K562 (cell line): Measurements from ENCODE around the gene CTAGE1. TPM values are rescaled to one million over a fixed set of nuclear protein-coding genes. Genes with fewer than 3 reads are reported as not detected.
"Not testable (repeated sequence)": the region's sequence is repeated elsewhere in the genome, so short reads cannot be mapped to it uniquely, and the experiment has no call there.

Source experiments
- ATAC-seq: fragments of 200-7000 bp; cut with Tn5 transposase; 3 replicates; pipeline ENCODE4 v1.9.1; 2020; ENCODE audit warnings: moderate library complexity
- BruUV-seq: library from RNA; stranded (reverse); fragments of 400-500 nt; replicated peaks from 2 replicates; lab custom pipeline; 2021; lab: Mats Ljungman, UMichigan
- CTCF ChIA-PET: fragments of 300-600 bp; formaldehyde crosslinking; extraction: SDS; loops from one replicate; lab custom pipeline; 2021; ENCODE audit warnings: low intra/inter-chr PET ratio; lab: Yijun Ruan, JAX
- POLR2A ChIA-PET: fragments of 300-600, 350-650 bp; sonication (Branson Sonifier 250); formaldehyde crosslinking; extraction: SDS; loops from one replicate; lab custom pipeline; 2021; ENCODE audit warnings: antibody characterized with exemption, inconsistent platforms; lab: Yijun Ruan, JAX
- DNase-seq, 4 experiments: peaks; one replicate each; pipeline versions ENCODE4 v3.0.0 to v3.0.0-alpha.2; 2011 to 2018; ENCODE audit warnings: low spot score in 3 of 4, mixed read lengths in 3 of 4; ENCODE audit errors: extremely low read depth in 1 of 4
- FAIRE-seq: peaks from 2 replicates; lab custom pipeline; 2011; peaks lifted over from hg19 to GRCh38; lab: Jason Lieb, UNC
- H2AFZ ChIP-seq: 2 replicates; pipeline ENCODE4 v1.6.0; 2011; ENCODE audit warnings: low read depth, low read length, control low read depth, inconsistent platforms
- H3K27ac ChIP-seq: fragments of 200-600 bp; 3 replicates; pipeline ENCODE4 v1.8.0; 2011; ENCODE audit warnings: low read depth, mild to moderate bottlenecking, control low read depth, inconsistent platforms, low read length, moderate library complexity, mixed read lengths; ENCODE audit errors: extremely low read depth
- H3K27me3 ChIP-seq, 2 experiments: fragments of 300-600 bp in 1 of 2; 2 replicates in 1 of 2; 3 replicates in 1 of 2; pipeline versions ENCODE4 v1.6.0 to v1.8.0; 2011; ENCODE audit warnings: inconsistent platforms in 2 of 2, low read length in 2 of 2, mild to moderate bottlenecking in 1 of 2, mixed read lengths in 1 of 2, moderate library complexity in 1 of 2; ENCODE audit not compliant: control insufficient read depth in 2 of 2, insufficient read depth in 2 of 2
- H3K36me3 ChIP-seq: fragments of 300-600 bp; 3 replicates; pipeline ENCODE4 v1.8.0; 2011; ENCODE audit warnings: mild to moderate bottlenecking, low read length, inconsistent platforms; ENCODE audit not compliant: control insufficient read depth, insufficient read depth
- H3K4me1 ChIP-seq, 2 experiments: fragments of 200-600 bp in 1 of 2; replicated peaks in 1 of 2; 2 replicates in 1 of 2; 3 replicates in 1 of 2; pipeline versions ENCODE4 v1.5.1 to v1.8.0; 2011; ENCODE audit warnings: inconsistent platforms in 2 of 2, low read length in 2 of 2, mild to moderate bottlenecking in 1 of 2, mixed read lengths in 1 of 2, moderate library complexity in 1 of 2; ENCODE audit not compliant: control insufficient read depth in 2 of 2, insufficient read depth in 2 of 2
- H3K4me2 ChIP-seq: 2 replicates; pipeline ENCODE4 v1.6.1; 2011; ENCODE audit warnings: low read length, control low read depth, inconsistent platforms, mixed read lengths; ENCODE audit not compliant: insufficient read depth
- H3K4me3 ChIP-seq: fragments of 200-600 bp; sonication (generic), shearing (Covaris generic); 2 replicates; pipeline ENCODE4 v1.5.1; 2016; ENCODE audit warnings: control low read depth, inconsistent platforms
- H3K79me2 ChIP-seq: fragments of 200-600 bp; 3 replicates; pipeline ENCODE4 v1.8.0; 2011; ENCODE audit warnings: low read length, inconsistent platforms; ENCODE audit not compliant: control insufficient read depth, insufficient read depth
- H3K9ac ChIP-seq, 2 experiments: 2 replicates each; pipeline versions ENCODE4 v1.6.0 to v1.6.1; 2011; ENCODE audit warnings: low read depth in 2 of 2, low read length in 2 of 2, control low read depth in 1 of 2, inconsistent platforms in 1 of 2, mild to moderate bottlenecking in 1 of 2, mixed read lengths in 1 of 2; ENCODE audit not compliant: insufficient read depth in 1 of 2
- H3K9me1 ChIP-seq: one replicate; pipeline ENCODE4 v1.6.0; 2011; ENCODE audit warnings: inconsistent platforms, mild to moderate bottlenecking, low read length, moderate library complexity; ENCODE audit not compliant: control insufficient read depth, insufficient read depth
- H3K9me3 ChIP-seq: replicated peaks from 2 replicates; pipeline ENCODE4 v1.5.1; 2011; ENCODE audit warnings: low read depth, low read length, inconsistent platforms; ENCODE audit not compliant: control insufficient read depth, insufficient read depth
- H4K20me1 ChIP-seq: replicated peaks from 2 replicates; pipeline ENCODE4 v1.6.1; 2011; ENCODE audit warnings: low read length, inconsistent platforms, mixed read lengths; ENCODE audit not compliant: control insufficient read depth, insufficient read depth
- CREM ChIP-seq: IDR thresholded peaks from 2 replicates; pipeline ENCODE4 v1.6.1; 2014; ENCODE audit warnings: antibody characterized with exemption, low read depth
- CTBP1 ChIP-seq: fragments of 450-650 bp; IDR thresholded peaks from 2 replicates; pipeline ENCODE4 v1.6.1; 2016; ENCODE audit warnings: borderline replicate concordance
- FUS ChIP-seq: fragments of 200-400 bp; formaldehyde crosslinking; optimal IDR thresholded peaks from 2 replicates; pipeline ENCODE3; 2017; ENCODE audit warnings: low read depth, low read length
- GABPB2 ChIP-seq: fragments of 250-450 bp; sonication (Bioruptor Pico); conservative IDR thresholded peaks from 2 replicates; pipeline ENCODE4 v1.5.1; 2021; ENCODE audit warnings: mild to moderate bottlenecking
- NFXL1 ChIP-seq: fragments of 450-650 bp; formaldehyde crosslinking; IDR thresholded peaks from 2 replicates; pipeline ENCODE4 v1.4.0; 2021; ENCODE audit warnings: mild to moderate bottlenecking
- NR0B1 ChIP-seq: fragments of 450-650 bp; IDR thresholded peaks from one replicate; pipeline ENCODE4 v1.6.1; 2018; ENCODE audit warnings: mild to moderate bottlenecking, moderate library complexity; ENCODE audit not compliant: partially characterized antibody
- RBM25 ChIP-seq: fragments of 200-400 bp; formaldehyde crosslinking; IDR thresholded peaks from 2 replicates; pipeline ENCODE4 v1.6.1; 2018; ENCODE audit warnings: low read length, low read depth, moderate library complexity; ENCODE audit not compliant: severe bottlenecking
- ZBTB11 ChIP-seq, 3 experiments: fragments of 200-800 bp in 1 of 3; fragments of 250-450 bp in 1 of 3; fragments of 450-650 bp in 1 of 3; sonication (Bioruptor Pico) in 1 of 3; sonication (Bioruptor generic) in 1 of 3; formaldehyde crosslinking in 1 of 3; IDR thresholded peaks; 2 replicates each; pipeline versions ENCODE4 v1.6.1 to v1.8.0; 2016 to 2022; ENCODE audit warnings: mild to moderate bottlenecking in 2 of 3, missing genetic modification characterization in 2 of 3, missing compliant biosample characterization in 1 of 3, moderate library complexity in 1 of 3
- ZNF282 ChIP-seq: sonication (generic); formaldehyde crosslinking; IDR thresholded peaks from 2 replicates; pipeline ENCODE4 v1.8.1; 2023; ENCODE audit warnings: missing genetic modification reagents
- in situ Hi-C: fragments of 300-500 bp; cut with MboI; formaldehyde crosslinking; loops from 4 replicates; pipeline ENCODE4 v1.15.0; 2018; ENCODE audit warnings: inconsistent platforms, mixed read lengths
- intact Hi-C: fragments of 100-400 bp; cut with micrococcal nuclease; formaldehyde crosslinking; loops from 2 replicates; pipeline ENCODE4 v1.14.2; 2022
- polyA plus RNA-seq, 8 experiments: library from polyadenylated mRNA; depleted of rRNA in 4 of 8; stranded (reverse) in 5 of 8; unstranded in 3 of 8; fragments of >200 nt; fragmentation: Nextera tagmentation in 2 of 8; fragmentation: Illumina TruSeq in 1 of 8; extraction: Ambion mirVana in 2 of 8; extraction: Trizol in 1 of 8; gene quantifications; 2 replicates each; pipeline versions ENCODE4 v1.2.1 to v1.2.3, GENCODE V29; 2011 to 2014; ENCODE audit warnings: inconsistent platforms in 1 of 8, missing spikeins in 1 of 8
- total RNA-seq, 7 experiments: library from RNA; depleted of rRNA in 6 of 7; stranded (reverse); fragments of >200 nt in 6 of 7; fragmentation: Illumina TruSeq in 2 of 7; extraction: Trizol in 2 of 7; gene quantifications; 2 replicates each; pipeline versions ENCODE4 v1.2.1 to v1.2.3, GENCODE V29; 2011 to 2021; ENCODE audit warnings: low replicate concordance in 1 of 7

The CTAGE1 gene
- total and polyA plus RNA-seq, 9 of the 15 experiments (the other 6 are each of a cell fraction or from before 2014, with no cell fraction given) = not detected

- not testable (repeated sequence) for H3K9ac ChIP-seq, H3K9me1 ChIP-seq, H3K36me3 ChIP-seq, H3K27ac ChIP-seq, DNase-seq, H2AFZ ChIP-seq, H3K4me3 ChIP-seq, H3K4me2 ChIP-seq, BruUV-seq, ATAC-seq, H4K20me1 ChIP-seq
- intact Hi-C loops = loop anchor here (5.0 kb wide), 1 partner anchor 108 kb away; no protein-coding TSS in a partner anchor
- TF ChIP-seq RBM25 = peak; percentile 64
- TF ChIP-seq, all 486 proteins: peak for 1; not testable (repeated sequence) for 485
- CTCF ChIA-PET, H3K79me2 ChIP-seq, FAIRE-seq, in situ Hi-C loops, H3K27me3 ChIP-seq, H3K9me3 ChIP-seq, POLR2A ChIA-PET, H3K4me1 ChIP-seq: not testable (repeated sequence)
Measured at GRCh38 chr18:22449753-22450152, 32.0 kb upstream of the CTAGE1 start.

DNA sequence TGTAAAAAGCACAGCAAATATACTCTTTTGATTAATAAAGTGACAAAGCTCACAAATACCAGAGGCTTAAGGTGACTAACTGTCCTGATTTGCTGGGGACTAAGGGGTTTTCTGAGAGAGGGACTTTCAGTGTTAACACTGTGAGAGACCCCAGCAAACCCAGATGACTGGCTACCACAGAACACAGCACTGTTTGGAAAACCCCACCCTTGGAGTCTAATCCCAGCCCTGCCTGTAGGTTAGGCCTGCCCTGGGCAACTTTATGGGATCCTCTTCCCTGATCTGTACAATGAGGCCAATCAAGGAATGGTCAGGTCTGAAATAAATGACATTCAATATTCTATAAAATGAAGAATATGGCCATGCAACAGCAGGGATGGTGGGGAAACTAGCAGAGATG, 30.5 kb upstream of the CTAGE1 start:
- in situ Hi-C loops = no loop called here
- H3K9me3 ChIP-seq = no peaks in the 10 kb centered on the region
- no peaks in the 10 kb centered on the region for H4K20me1 ChIP-seq
- H3K4me2 ChIP-seq = no peak overlapping the region
- CTCF ChIA-PET = no interaction called here
- no peak for DNase-seq
- no peak for FAIRE-seq
- no peaks in the 10 kb centered on the region for H3K36me3 ChIP-seq
- no peak overlapping the region for H2AFZ ChIP-seq
- H3K27me3 ChIP-seq = peaks cover 0 to 6% of the 10 kb centered on the region in 2 experiments; a peak in 1 of 5 replicates
- no peak overlapping the region for H3K4me3 ChIP-seq
- H3K79me2 ChIP-seq = no peaks in the 10 kb centered on the region
- no peak overlapping the region for H3K27ac ChIP-seq
- intact Hi-C loops = no loop called here
- peaks cover 6 to 8% of the 10 kb centered on the region in 2 experiments; a peak in 3 of 5 replicates for H3K4me1 ChIP-seq
- H3K9me1 ChIP-seq = no peaks in the 10 kb centered on the region
- no TSS peak for BruUV-seq
- ATAC-seq = no peak
- no peak overlapping the region for H3K9ac ChIP-seq
- POLR2A ChIA-PET = no interaction called here
- TF ChIP-seq ZNF282 (CRISPR knock-in tag) = no peak
- TF ChIP-seq NR0B1 = no peak
- no peak for TF ChIP-seq GABPB2
- TF ChIP-seq ZBTB11 (CRISPR knock-in tag; IDR thresholded peaks at IDR 0.05) = no peak
- no peak for TF ChIP-seq CTBP1
- no peak for TF ChIP-seq NFXL1
- TF ChIP-seq FUS = no peak
- TF ChIP-seq CREM = no peak
